ENCODE data around the gene BIRC6.

DNA sequence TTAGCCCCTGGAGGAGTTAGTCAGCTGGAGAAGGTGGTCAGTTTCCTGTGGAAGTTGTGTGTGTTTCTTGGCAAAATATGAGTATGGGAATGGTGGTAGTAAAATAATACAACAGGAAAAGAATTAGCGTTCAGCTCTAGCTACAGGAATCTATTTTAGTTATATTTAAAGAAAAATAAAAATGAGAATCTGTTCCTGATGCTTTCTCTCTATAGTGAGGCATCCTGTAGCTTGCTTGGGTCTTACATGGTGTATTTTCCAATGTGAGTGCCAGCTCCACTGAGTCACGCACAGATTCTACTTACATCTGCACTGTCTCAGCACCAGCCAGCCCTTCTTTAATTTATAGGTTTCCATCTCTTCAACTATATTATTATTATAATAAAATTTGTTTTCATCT is 132.2 kb downstream of the BIRC6 start:
- TF ChIP-seq, protein P1, sequence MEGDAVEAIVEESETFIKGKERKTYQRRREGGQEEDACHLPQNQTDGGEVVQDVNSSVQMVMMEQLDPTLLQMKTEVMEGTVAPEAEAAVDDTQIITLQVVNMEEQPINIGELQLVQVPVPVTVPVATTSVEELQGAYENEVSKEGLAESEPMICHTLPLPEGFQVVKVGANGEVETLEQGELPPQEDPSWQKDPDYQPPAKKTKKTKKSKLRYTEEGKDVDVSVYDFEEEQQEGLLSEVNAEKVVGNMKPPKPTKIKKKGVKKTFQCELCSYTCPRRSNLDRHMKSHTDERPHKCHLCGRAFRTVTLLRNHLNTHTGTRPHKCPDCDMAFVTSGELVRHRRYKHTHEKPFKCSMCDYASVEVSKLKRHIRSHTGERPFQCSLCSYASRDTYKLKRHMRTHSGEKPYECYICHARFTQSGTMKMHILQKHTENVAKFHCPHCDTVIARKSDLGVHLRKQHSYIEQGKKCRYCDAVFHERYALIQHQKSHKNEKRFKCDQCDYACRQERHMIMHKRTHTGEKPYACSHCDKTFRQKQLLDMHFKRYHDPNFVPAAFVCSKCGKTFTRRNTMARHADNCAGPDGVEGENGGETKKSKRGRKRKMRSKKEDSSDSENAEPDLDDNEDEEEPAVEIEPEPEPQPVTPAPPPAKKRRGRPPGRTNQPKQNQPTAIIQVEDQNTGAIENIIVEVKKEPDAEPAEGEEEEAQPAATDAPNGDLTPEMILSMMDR (conservative IDR thresholded peaks at IDR 0.05; ENCODE audit: low read length): no peak
- TF ChIP-seq EZH2phosphoT487 (IDR thresholded peaks at IDR 0.05; ENCODE audit: borderline replicate concordance, low read depth, low read length): no peak
